ENCODE data around the gene PTPRO. TPM values are rescaled to one million over a fixed set of nuclear protein-coding genes. Genes with fewer than 3 reads are reported as not detected.
A peak's percentile ranks its signal among the peaks of the same experiment; 100 is the strongest.

The PTPRO gene
- total RNA-seq, 1 donor, result under 0.01 TPM

- DNase-seq (ENCODE audit: low read depth), result peak; percentile 58
- no peak overlapping the region for H3K4me3 ChIP-seq (ENCODE audit: low read depth, low read length)
- TF ChIP-seq CTCF (IDR thresholded peaks at IDR 0.05; ENCODE audit: insufficient read depth, low read depth, low read length), result peak; percentile 59
Measured at GRCh38 chr12:15522574-15523187, 200.4 kb downstream of the PTPRO start.

- no peak for DNase-seq (ENCODE audit: low read depth)
- H3K4me3 ChIP-seq (ENCODE audit: low read depth, low read length), result no peak overlapping the region
- TF ChIP-seq CTCF (IDR thresholded peaks at IDR 0.05; ENCODE audit: insufficient read depth, low read depth, low read length), result no peak
Measured at GRCh38 chr12:15525441-15525840, 203.1 kb downstream of the PTPRO start.

- no peak for TF ChIP-seq CTCF (IDR thresholded peaks at IDR 0.05; ENCODE audit: insufficient read depth, low read depth, low read length)
- no peak for DNase-seq (ENCODE audit: low read depth)
- no peak overlapping the region for H3K4me3 ChIP-seq (ENCODE audit: low read depth, low read length)
Measured at GRCh38 chr12:15526033-15526432, 203.7 kb downstream of the PTPRO start.

GRCh38 chr12:15527201-15528080 is 205.1 kb downstream of the PTPRO start:
- DNase-seq (ENCODE audit: low read depth), result no peak
- no peak overlapping the region for H3K4me3 ChIP-seq (ENCODE audit: low read depth, low read length)
- peak; percentile 42 for TF ChIP-seq CTCF (IDR thresholded peaks at IDR 0.05; ENCODE audit: insufficient read depth, low read depth, low read length)

- no peak for DNase-seq (ENCODE audit: low read depth)
- no peak for TF ChIP-seq CTCF (IDR thresholded peaks at IDR 0.05; ENCODE audit: insufficient read depth, low read depth, low read length)
- no peak overlapping the region for H3K4me3 ChIP-seq (ENCODE audit: low read depth, low read length)
Measured at GRCh38 chr12:15528666-15529065, 206.4 kb downstream of the PTPRO start.

- DNase-seq (ENCODE audit: low read depth), result no peak
Measured at GRCh38 chr12:15530361-15530760, 208.1 kb downstream of the PTPRO start.

More at GRCh38 chr12:15530361-15530760, 208.1 kb downstream of the PTPRO start:
- H3K4me3 ChIP-seq (ENCODE audit: low read depth, low read length), result no peak overlapping the region
- TF ChIP-seq CTCF (IDR thresholded peaks at IDR 0.05; ENCODE audit: insufficient read depth, low read depth, low read length), result no peak

All from fibroblast of villous mesenchyme (primary cell).